Thyroid gland (tissue), 4 donors: ENCODE data around the gene DYNC1LI2.

Source experiments
- POLR2A ChIP-seq, 2 donors: fragments of 450-650 bp; IDR thresholded peaks; one replicate each; pipeline ENCODE4 v1.6.1; 2017; ENCODE audit warnings: antibody characterized with exemption in 2 of 2, mild to moderate bottlenecking in 2 of 2, moderate library complexity in 1 of 2
- TF ChIP-seq, protein P1 (sequence below), 6 experiments: fragments of 200-600 bp in 3 of 6; fragments of 450-650 bp in 3 of 6; sonication (generic) in 3 of 6; IDR thresholded peaks; one replicate each; pipeline ENCODE4 v1.5.1; 2016 to 2019; ENCODE audit warnings: antibody characterized with exemption in 6 of 6, mild to moderate bottlenecking in 2 of 6, inconsistent platforms in 1 of 6, moderate library complexity in 1 of 6

- TF ChIP-seq, protein P1, sequence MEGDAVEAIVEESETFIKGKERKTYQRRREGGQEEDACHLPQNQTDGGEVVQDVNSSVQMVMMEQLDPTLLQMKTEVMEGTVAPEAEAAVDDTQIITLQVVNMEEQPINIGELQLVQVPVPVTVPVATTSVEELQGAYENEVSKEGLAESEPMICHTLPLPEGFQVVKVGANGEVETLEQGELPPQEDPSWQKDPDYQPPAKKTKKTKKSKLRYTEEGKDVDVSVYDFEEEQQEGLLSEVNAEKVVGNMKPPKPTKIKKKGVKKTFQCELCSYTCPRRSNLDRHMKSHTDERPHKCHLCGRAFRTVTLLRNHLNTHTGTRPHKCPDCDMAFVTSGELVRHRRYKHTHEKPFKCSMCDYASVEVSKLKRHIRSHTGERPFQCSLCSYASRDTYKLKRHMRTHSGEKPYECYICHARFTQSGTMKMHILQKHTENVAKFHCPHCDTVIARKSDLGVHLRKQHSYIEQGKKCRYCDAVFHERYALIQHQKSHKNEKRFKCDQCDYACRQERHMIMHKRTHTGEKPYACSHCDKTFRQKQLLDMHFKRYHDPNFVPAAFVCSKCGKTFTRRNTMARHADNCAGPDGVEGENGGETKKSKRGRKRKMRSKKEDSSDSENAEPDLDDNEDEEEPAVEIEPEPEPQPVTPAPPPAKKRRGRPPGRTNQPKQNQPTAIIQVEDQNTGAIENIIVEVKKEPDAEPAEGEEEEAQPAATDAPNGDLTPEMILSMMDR (IDR thresholded peaks at IDR 0.05), result no peak
- no peak for TF ChIP-seq POLR2A (IDR thresholded peaks at IDR 0.05)
Observed at GRCh38 chr16:66740533-66740932, 10.9 kb downstream of the DYNC1LI2 start.
